Mucosa of stomach (tissue), 1 donor: Measurements from ENCODE around the gene WDFY4.

Experiments used
- H3K27me3 ChIP-seq: one replicate; pipeline ENCODE4 v1.7.0; 2013; ENCODE audit warnings: mild to moderate bottlenecking, low read length; ENCODE audit not compliant: control insufficient read depth, insufficient read depth
- H3K36me3 ChIP-seq: one replicate; pipeline ENCODE4 v1.7.0; 2013; ENCODE audit warnings: low read length; ENCODE audit not compliant: control insufficient read depth, insufficient read depth
- H3K4me1 ChIP-seq: one replicate; pipeline ENCODE4 v1.7.0; 2013; ENCODE audit warnings: mild to moderate bottlenecking, low read length; ENCODE audit not compliant: control insufficient read depth, insufficient read depth
- H3K4me3 ChIP-seq: one replicate; pipeline ENCODE4 v1.7.0; 2013; ENCODE audit warnings: low read length
- H3K9ac ChIP-seq: one replicate; pipeline ENCODE4 v1.7.0; 2013; ENCODE audit warnings: mild to moderate bottlenecking, low read length, moderate library complexity
- H3K9me3 ChIP-seq: one replicate; pipeline ENCODE4 v1.7.0; 2013; ENCODE audit warnings: mild to moderate bottlenecking, low read length, moderate library complexity; ENCODE audit not compliant: control insufficient read depth
- donor health status: Pancreatic carcinoma.

WDFY4 gene

GRCh38 chr10:48895803-48896195, 211.1 kb downstream of the WDFY4 start:
- no peaks in the 10 kb centered on the region for H3K4me1 ChIP-seq
- no peaks in the 10 kb centered on the region for H3K27me3 ChIP-seq
- H3K9me3 ChIP-seq = no peaks in the 10 kb centered on the region
- no peak overlapping the region for H3K4me3 ChIP-seq
- no peak overlapping the region for H3K9ac ChIP-seq
- no peaks in the 10 kb centered on the region for H3K36me3 ChIP-seq

- no peaks in the 10 kb centered on the region for H3K27me3 ChIP-seq
- no peak overlapping the region for H3K9ac ChIP-seq
- H3K9me3 ChIP-seq = no peaks in the 10 kb centered on the region
- H3K4me3 ChIP-seq = no peak overlapping the region
- H3K4me1 ChIP-seq = no peaks in the 10 kb centered on the region
- no peaks in the 10 kb centered on the region for H3K36me3 ChIP-seq
Measured at GRCh38 chr10:48896756-48897440, 212.2 kb downstream of the WDFY4 start.

GRCh38 chr10:48897441-48897790, 212.7 kb downstream of the WDFY4 start:
- H3K9me3 ChIP-seq = no peaks in the 10 kb centered on the region
- no peaks in the 10 kb centered on the region for H3K4me1 ChIP-seq
- H3K36me3 ChIP-seq = no peaks in the 10 kb centered on the region
- H3K4me3 ChIP-seq = no peak overlapping the region
- no peaks in the 10 kb centered on the region for H3K27me3 ChIP-seq
- no peak overlapping the region for H3K9ac ChIP-seq

GRCh38 chr10:48898426-48898825, 213.8 kb downstream of the WDFY4 start:
- Histone ChIP-seq H3K27me3 (no peaks in the 10 kb centered on the region), H3K36me3 (no peaks in the 10 kb centered on the region), H3K9me3 (no peaks in the 10 kb centered on the region), H3K4me1 (no peaks in the 10 kb centered on the region), H3K9ac (no peak overlapping the region), H3K4me3 (no peak overlapping the region)

- Histone ChIP-seq H3K27me3 (no peaks in the 10 kb centered on the region), H3K36me3 (no peaks in the 10 kb centered on the region), H3K9me3 (no peaks in the 10 kb centered on the region)
Measured at GRCh38 chr10:48899781-48900180, 215.1 kb downstream of the WDFY4 start.

GRCh38 chr10:48900371-48900801, 215.7 kb downstream of the WDFY4 start:
- Histone ChIP-seq H3K4me1 (no peaks in the 10 kb centered on the region), H3K9ac (no peak overlapping the region), H3K36me3 (no peaks in the 10 kb centered on the region), H3K4me3 (no peak overlapping the region), H3K27me3 (no peaks in the 10 kb centered on the region), H3K9me3 (no peaks in the 10 kb centered on the region)

More at GRCh38 chr10:48899781-48900180, 215.1 kb downstream of the WDFY4 start:
- H3K4me3 ChIP-seq = no peak overlapping the region
- no peak overlapping the region for H3K9ac ChIP-seq
- no peaks in the 10 kb centered on the region for H3K4me1 ChIP-seq

- no peak overlapping the region for H3K9ac ChIP-seq
- no peaks in the 10 kb centered on the region for H3K36me3 ChIP-seq
- H3K4me1 ChIP-seq = no peaks in the 10 kb centered on the region
- H3K4me3 ChIP-seq = no peak overlapping the region
- no peaks in the 10 kb centered on the region for H3K27me3 ChIP-seq
- H3K9me3 ChIP-seq = no peaks in the 10 kb centered on the region
Measured at GRCh38 chr10:48901319-48901718, 216.6 kb downstream of the WDFY4 start.

- no peak overlapping the region for H3K4me3 ChIP-seq
- H3K4me1 ChIP-seq = no peaks in the 10 kb centered on the region
- no peaks in the 10 kb centered on the region for H3K36me3 ChIP-seq
- H3K9ac ChIP-seq = no peak overlapping the region
- H3K27me3 ChIP-seq = no peaks in the 10 kb centered on the region
- H3K9me3 ChIP-seq = no peaks in the 10 kb centered on the region
Measured at GRCh38 chr10:48902096-48902495, 217.4 kb downstream of the WDFY4 start.

GRCh38 chr10:48903151-48903550, 218.5 kb downstream of the WDFY4 start:
- H3K36me3 ChIP-seq = no peaks in the 10 kb centered on the region
- H3K4me1 ChIP-seq = no peaks in the 10 kb centered on the region
- H3K4me3 ChIP-seq = no peak overlapping the region
- H3K27me3 ChIP-seq = no peaks in the 10 kb centered on the region
- H3K9ac ChIP-seq = no peak overlapping the region
- H3K9me3 ChIP-seq = no peaks in the 10 kb centered on the region

GRCh38 chr10:48904861-48905260, 220.2 kb downstream of the WDFY4 start:
- Histone ChIP-seq H3K27me3 (no peaks in the 10 kb centered on the region), H3K9ac (no peak overlapping the region), H3K36me3 (no peaks in the 10 kb centered on the region), H3K9me3 (no peaks in the 10 kb centered on the region), H3K4me1 (no peaks in the 10 kb centered on the region), H3K4me3 (no peak overlapping the region)

GRCh38 chr10:48905311-48905710, 220.6 kb downstream of the WDFY4 start:
- H3K36me3 ChIP-seq = no peaks in the 10 kb centered on the region
- no peaks in the 10 kb centered on the region for H3K9me3 ChIP-seq
- H3K4me1 ChIP-seq = no peaks in the 10 kb centered on the region
- no peak overlapping the region for H3K4me3 ChIP-seq
- no peak overlapping the region for H3K9ac ChIP-seq
- no peaks in the 10 kb centered on the region for H3K27me3 ChIP-seq

- H3K9me3 ChIP-seq = no peaks in the 10 kb centered on the region
- no peaks in the 10 kb centered on the region for H3K4me1 ChIP-seq
- no peak overlapping the region for H3K9ac ChIP-seq
- H3K36me3 ChIP-seq = no peaks in the 10 kb centered on the region
- H3K27me3 ChIP-seq = no peaks in the 10 kb centered on the region
- H3K4me3 ChIP-seq = no peak overlapping the region
Measured at GRCh38 chr10:48906841-48907240, 222.2 kb downstream of the WDFY4 start.

- Histone ChIP-seq H3K36me3 (no peaks in the 10 kb centered on the region), H3K27me3 (no peaks in the 10 kb centered on the region), H3K9me3 (no peaks in the 10 kb centered on the region), H3K4me3 (no peak overlapping the region), H3K9ac (no peak overlapping the region), H3K4me1 (no peaks in the 10 kb centered on the region)
Measured at GRCh38 chr10:48907730-48908129, 223.1 kb downstream of the WDFY4 start.
